ENCODE measurements around the gene BTBD9. TPM values are rescaled to one million over a fixed set of nuclear protein-coding genes. Genes with fewer than 3 reads are reported as not detected.

Gene BTBD9
- total RNA-seq, 1 donor from 2014 or later = 47.9 TPM

- intact Hi-C loops (cut with DNase I) = no loop called here
- DNase-seq (no peak), ATAC-seq (no peak)
- no peaks in the 10 kb centered on the region for H3K9me3 ChIP-seq
- no peak overlapping the region for H3K27ac ChIP-seq
- TF ChIP-seq, protein P1, sequence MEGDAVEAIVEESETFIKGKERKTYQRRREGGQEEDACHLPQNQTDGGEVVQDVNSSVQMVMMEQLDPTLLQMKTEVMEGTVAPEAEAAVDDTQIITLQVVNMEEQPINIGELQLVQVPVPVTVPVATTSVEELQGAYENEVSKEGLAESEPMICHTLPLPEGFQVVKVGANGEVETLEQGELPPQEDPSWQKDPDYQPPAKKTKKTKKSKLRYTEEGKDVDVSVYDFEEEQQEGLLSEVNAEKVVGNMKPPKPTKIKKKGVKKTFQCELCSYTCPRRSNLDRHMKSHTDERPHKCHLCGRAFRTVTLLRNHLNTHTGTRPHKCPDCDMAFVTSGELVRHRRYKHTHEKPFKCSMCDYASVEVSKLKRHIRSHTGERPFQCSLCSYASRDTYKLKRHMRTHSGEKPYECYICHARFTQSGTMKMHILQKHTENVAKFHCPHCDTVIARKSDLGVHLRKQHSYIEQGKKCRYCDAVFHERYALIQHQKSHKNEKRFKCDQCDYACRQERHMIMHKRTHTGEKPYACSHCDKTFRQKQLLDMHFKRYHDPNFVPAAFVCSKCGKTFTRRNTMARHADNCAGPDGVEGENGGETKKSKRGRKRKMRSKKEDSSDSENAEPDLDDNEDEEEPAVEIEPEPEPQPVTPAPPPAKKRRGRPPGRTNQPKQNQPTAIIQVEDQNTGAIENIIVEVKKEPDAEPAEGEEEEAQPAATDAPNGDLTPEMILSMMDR (IDR thresholded peaks at IDR 0.05) = no peak
- no peaks in the 10 kb centered on the region for H3K36me3 ChIP-seq
- no peaks in the 10 kb centered on the region for H3K27me3 ChIP-seq
- H3K4me3 ChIP-seq = no peak overlapping the region
- H3K4me1 ChIP-seq = no peaks in the 10 kb centered on the region
Measured at GRCh38 chr6:38354037-38354381, 285.7 kb downstream of the BTBD9 start.

- intact Hi-C loops (cut with DNase I) = no loop called here
- Histone ChIP-seq H3K4me1 (no peaks in the 10 kb centered on the region), H3K9me3 (no peaks in the 10 kb centered on the region), H3K27ac (no peak overlapping the region), H3K27me3 (no peaks in the 10 kb centered on the region), H3K36me3 (no peaks in the 10 kb centered on the region), H3K4me3 (no peak overlapping the region)
- DNase-seq (no peak), ATAC-seq (no peak)
- TF ChIP-seq, protein P1 (IDR thresholded peaks at IDR 0.05) = no peak
Measured at GRCh38 chr6:38353310-38354036, 286.3 kb downstream of the BTBD9 start.

GRCh38 chr6:38352636-38353035 is 287.1 kb downstream of the BTBD9 start:
- no peak for DNase-seq
- Histone ChIP-seq H3K27me3 (no peaks in the 10 kb centered on the region), H3K9me3 (no peaks in the 10 kb centered on the region), H3K27ac (no peak overlapping the region), H3K4me3 (no peak overlapping the region), H3K4me1 (no peaks in the 10 kb centered on the region), H3K36me3 (no peaks in the 10 kb centered on the region)
- no peak for ATAC-seq
- TF ChIP-seq, protein P1 (IDR thresholded peaks at IDR 0.05) = no peak
- intact Hi-C loops (cut with DNase I) = no loop called here

DNA sequence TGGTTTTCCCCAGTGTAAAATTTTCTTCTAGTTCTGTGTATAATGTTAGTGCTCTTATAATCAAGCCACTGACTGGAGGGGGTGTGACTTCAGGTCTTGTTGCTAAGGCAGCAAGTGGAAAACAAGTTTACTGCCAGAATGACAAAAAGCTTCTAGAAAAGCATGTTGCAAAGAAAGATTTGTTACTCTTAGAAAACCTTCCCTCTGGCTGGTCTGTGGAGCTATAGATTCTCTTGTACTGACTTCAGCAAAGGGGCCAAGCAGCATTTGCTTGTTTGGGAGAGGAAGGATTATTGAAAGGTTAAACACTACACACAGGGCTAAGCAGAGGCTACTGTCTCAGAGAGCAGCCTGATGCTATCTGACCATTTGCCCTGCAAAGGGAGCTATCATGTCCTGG is 288.8 kb downstream of the BTBD9 start:
- H3K4me1 ChIP-seq = no peaks in the 10 kb centered on the region
- DNase-seq (no peak), ATAC-seq (no peak)
- H3K27ac ChIP-seq = no peak overlapping the region
- no peak overlapping the region for H3K4me3 ChIP-seq
- H3K27me3 ChIP-seq = no peaks in the 10 kb centered on the region
- no peaks in the 10 kb centered on the region for H3K9me3 ChIP-seq
- intact Hi-C loops (cut with DNase I) = no loop called here
- TF ChIP-seq, protein P1 (IDR thresholded peaks at IDR 0.05) = no peak
- no peaks in the 10 kb centered on the region for H3K36me3 ChIP-seq

DNA sequence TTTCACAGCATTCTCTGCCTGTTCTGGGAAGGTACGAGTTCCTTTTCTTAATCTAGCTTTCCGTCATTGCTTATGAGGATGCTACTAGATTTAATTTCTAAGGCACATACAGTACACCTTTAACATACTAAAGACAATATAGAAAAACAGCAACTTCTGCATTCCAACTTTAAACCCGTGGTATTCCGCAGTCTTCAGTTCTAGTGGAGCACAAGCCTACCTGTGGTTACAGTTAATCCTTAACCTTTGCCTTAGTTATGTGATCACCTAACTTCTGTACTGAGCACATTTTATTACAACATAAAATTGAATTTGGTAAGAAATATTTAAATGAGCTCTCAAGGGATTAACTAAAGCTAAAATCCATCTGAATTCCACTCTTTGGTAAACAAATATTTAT is 289.5 kb downstream of the BTBD9 start:
- TF ChIP-seq, protein P1 (IDR thresholded peaks at IDR 0.05) = no peak
- H3K4me3 ChIP-seq = no peak overlapping the region
- no peak overlapping the region for H3K27ac ChIP-seq
- H3K4me1 ChIP-seq = no peaks in the 10 kb centered on the region
- H3K9me3 ChIP-seq = no peaks in the 10 kb centered on the region
- no peaks in the 10 kb centered on the region for H3K27me3 ChIP-seq
- no peak for DNase-seq
- no peaks in the 10 kb centered on the region for H3K36me3 ChIP-seq
- intact Hi-C loops (cut with DNase I) = no loop called here
- ATAC-seq = peak; percentile 30

DNA sequence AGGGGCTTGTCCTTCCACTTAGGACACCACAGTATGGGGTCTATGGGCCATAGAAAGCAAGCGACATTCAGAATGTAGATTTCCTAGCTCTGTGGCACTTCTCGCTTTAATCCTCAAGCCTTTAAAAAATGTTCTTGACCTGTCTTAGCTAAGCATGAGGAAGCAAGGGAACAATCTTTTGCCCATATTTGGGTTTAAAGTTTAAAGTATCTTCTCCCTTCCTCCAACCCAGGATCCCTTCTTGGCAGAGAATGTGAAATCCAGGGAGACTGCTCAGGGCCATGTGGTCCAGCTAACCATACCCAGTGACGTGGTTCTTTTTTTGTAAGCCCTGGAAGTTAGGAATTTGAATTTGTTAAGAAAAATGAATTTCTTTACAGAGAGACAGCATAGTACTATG is 289.9 kb downstream of the BTBD9 start:
- no peak overlapping the region for H3K27ac ChIP-seq

More for the DNA sequence above, 289.9 kb downstream of the BTBD9 start:
- H3K4me1 ChIP-seq = no peaks in the 10 kb centered on the region
- TF ChIP-seq, protein P1 (IDR thresholded peaks at IDR 0.05) = no peak
- H3K9me3 ChIP-seq = no peaks in the 10 kb centered on the region
- no peaks in the 10 kb centered on the region for H3K36me3 ChIP-seq
- intact Hi-C loops (cut with DNase I) = no loop called here
- no peaks in the 10 kb centered on the region for H3K27me3 ChIP-seq
- ATAC-seq (no peak), DNase-seq (no peak)
- H3K4me3 ChIP-seq = no peak overlapping the region

Data from upper lobe of right lung (tissue), 1 donor.